Heart left ventricle (tissue), 13 donors: Measurements from ENCODE around the gene PPIF.

ENCODE experiments used
- POLR2A ChIP-seq, 2 donors: fragments of 450-650 bp; IDR thresholded peaks; one replicate each; pipeline ENCODE4 v1.6.1; 2017; ENCODE audit warnings: antibody characterized with exemption in 2 of 2, mild to moderate bottlenecking in 2 of 2, moderate library complexity in 2 of 2
- TF ChIP-seq, protein P1 (sequence below), 12 donors: fragments of 200-600 bp; sonication (generic) in 4 of 12; IDR thresholded peaks; one replicate each; pipeline versions ENCODE4 v1.5.0 to v1.8.0; 2018 to 2022; ENCODE audit warnings: antibody characterized with exemption in 12 of 12, mild to moderate bottlenecking in 5 of 12
- donor health status: ischemic (EF 13 %, LVEDD 7.1; RV severe dilation, severe dysfunction).
- donor health status: DM: no; HTN: yes; CAD: no.
- donor health status: DM: no; HTN: no; CAD: no.
- donor health status: ischemic (EF 25% LVEDD 6.9; RV normal size, moderate dysfunction).
- donor health status: ischemic (EF 25% LVEDD 5.7; RV mildly dilated, moderate dysfunction).
- donor health status: ischemic (EF 35%, LVEDD 5.7; RV mildly dilated, moderate dysfunction).
- donor health status: nonischemic (EF 11% LVEDD 7.7; RV severe dilation, severe dysfunction).
- donor health status: DM: yes; HTN: yes; CAD: no.
- donor health status: PGD.
- donor health status: ischemic (EF 29% LVEDD 5.4; RV normal size, mild dysfunction).
- donor health status: nonischemic (EF 23%, LVEDD 6.1; RV moderate dilation, normal function).

DNA sequence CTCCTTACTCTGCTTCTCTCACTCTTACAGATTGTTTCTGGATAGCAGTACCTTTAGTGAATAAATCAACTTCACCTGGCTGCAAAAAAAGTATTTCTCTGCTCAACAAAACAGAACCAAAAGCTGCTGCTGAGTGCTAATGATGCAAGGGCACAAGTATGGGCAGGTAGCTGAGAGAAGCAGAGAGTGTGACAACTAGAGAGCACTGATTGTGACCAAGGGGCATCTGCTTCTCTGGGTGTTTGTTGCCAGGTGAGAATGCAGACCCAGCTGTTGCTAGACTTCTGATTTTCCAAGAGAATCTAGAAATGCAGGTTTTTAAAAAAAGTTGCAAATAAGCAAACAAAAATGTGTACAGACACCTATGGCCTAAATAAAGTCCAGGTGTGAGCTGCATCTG is 25.3 kb upstream of the PPIF start:
- TF ChIP-seq, protein P1, sequence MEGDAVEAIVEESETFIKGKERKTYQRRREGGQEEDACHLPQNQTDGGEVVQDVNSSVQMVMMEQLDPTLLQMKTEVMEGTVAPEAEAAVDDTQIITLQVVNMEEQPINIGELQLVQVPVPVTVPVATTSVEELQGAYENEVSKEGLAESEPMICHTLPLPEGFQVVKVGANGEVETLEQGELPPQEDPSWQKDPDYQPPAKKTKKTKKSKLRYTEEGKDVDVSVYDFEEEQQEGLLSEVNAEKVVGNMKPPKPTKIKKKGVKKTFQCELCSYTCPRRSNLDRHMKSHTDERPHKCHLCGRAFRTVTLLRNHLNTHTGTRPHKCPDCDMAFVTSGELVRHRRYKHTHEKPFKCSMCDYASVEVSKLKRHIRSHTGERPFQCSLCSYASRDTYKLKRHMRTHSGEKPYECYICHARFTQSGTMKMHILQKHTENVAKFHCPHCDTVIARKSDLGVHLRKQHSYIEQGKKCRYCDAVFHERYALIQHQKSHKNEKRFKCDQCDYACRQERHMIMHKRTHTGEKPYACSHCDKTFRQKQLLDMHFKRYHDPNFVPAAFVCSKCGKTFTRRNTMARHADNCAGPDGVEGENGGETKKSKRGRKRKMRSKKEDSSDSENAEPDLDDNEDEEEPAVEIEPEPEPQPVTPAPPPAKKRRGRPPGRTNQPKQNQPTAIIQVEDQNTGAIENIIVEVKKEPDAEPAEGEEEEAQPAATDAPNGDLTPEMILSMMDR (IDR thresholded peaks at IDR 0.05) = no peak
- no peak for TF ChIP-seq POLR2A (IDR thresholded peaks at IDR 0.05)
